ENCODE results near the gene EPAS1.
A peak's percentile ranks its signal among the peaks of the same experiment; 100 is the strongest.

Gene EPAS1

DNA sequence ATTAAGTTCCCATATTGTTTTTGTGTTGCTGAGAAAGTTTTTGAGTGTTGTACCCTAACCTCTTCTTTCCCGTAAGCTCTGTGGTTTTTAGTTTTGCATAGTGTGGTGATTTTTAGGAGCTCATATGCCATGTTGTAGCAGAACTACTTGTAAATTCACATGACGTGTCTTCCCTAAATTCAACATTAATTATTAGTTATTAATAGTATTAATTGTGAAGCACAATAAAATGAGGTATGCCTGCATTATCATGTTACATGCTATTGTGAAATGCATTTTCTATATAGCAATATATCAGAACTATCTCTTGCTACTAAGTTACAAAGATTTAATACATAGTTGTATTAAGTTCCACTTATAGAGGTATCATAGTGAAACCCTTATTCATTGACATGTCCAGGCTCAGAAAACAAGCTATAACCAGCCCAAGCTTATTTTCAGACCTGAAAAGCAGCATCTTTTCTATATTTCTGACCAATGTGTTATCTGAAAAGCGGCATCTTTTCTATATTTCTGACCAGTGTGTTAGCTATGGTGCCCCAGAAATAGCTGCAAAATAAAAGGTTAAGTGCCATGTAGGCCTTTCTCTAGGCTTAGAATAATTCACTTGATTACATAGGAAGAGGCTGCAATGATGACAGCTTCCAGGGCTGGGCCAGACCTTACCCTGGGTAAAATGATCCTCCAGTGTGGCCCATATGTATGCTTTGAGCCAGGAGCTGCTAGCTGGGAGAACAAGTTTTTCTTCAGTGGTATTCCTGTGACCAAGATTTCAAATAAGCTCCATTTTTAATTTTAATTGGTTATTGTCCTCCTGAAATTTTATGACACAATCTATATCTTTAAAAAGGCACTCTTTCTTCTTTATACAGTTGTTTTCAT, 21.6 kb downstream of the EPAS1 start:
- Mint-ChIP-seq H3K27me3 (peaks cover 22% of the 10 kb centered on the region), H3K4me1 (no peaks in the 10 kb centered on the region), H3K36me3 (no peaks in the 10 kb centered on the region), H3K9me3 (no peaks in the 10 kb centered on the region), H3K4me3 (no peak overlapping the region), H3K27ac (no peak overlapping the region)
- no peak for ATAC-seq

DNA sequence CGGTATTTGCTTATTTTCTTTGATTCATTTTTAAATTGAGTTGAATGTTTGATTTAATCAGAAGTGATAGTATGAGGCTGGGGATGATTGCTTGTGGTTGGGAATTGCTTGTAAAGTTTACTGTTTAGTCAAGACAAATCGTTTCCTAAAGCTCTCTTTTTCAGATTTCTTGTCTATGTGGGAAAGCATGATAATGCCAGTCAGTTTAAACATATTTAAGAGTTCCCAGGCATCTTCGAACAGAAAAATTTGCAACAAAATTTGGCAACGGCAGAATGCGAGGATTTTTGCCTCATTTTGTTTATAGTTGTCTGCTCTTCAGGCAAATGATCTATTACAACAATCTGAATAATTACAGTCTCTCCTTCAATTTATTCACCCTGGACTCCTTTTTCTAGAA, 22.5 kb downstream of the EPAS1 start:
- Mint-ChIP-seq H3K4me1 (no peaks in the 10 kb centered on the region), H3K27ac (no peak overlapping the region), H3K27me3 (peaks cover 23% of the 10 kb centered on the region), H3K4me3 (no peak overlapping the region), H3K36me3 (no peaks in the 10 kb centered on the region), H3K9me3 (no peaks in the 10 kb centered on the region)
- ATAC-seq = no peak

DNA sequence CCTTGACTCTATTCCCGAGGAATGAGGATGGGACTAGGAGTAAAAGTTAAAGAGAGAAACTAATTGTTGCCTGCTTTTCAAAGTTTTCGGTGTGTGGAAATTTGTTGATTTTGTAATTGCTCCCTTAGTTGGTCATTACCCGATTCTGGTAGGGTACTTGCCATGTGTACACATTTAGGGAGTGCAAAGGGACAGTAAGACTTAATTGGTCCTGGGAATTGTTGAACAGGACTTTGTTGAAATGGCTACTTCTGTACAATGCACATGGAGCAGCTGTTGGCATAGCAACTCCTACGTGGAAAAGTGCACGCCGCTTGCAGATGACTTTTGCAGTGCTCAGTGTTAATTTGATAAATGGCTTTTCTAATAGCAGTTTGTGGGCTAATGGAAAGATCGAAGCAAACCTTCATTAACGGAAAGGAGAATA, 22.9 kb downstream of the EPAS1 start:
- no peak overlapping the region for H3K27ac Mint-ChIP-seq
- ATAC-seq = no peak
- peaks cover 23% of the 10 kb centered on the region for H3K27me3 Mint-ChIP-seq
- no peak overlapping the region for H3K4me3 Mint-ChIP-seq
- no peaks in the 10 kb centered on the region for H3K36me3 Mint-ChIP-seq
- no peaks in the 10 kb centered on the region for H3K9me3 Mint-ChIP-seq
- H3K4me1 Mint-ChIP-seq = no peaks in the 10 kb centered on the region

- ATAC-seq = no peak
- H3K4me3 Mint-ChIP-seq = no peak overlapping the region
- H3K4me1 Mint-ChIP-seq = no peaks in the 10 kb centered on the region
- H3K36me3 Mint-ChIP-seq = no peaks in the 10 kb centered on the region
- H3K27me3 Mint-ChIP-seq = peaks cover 37% of the 10 kb centered on the region
- H3K27ac Mint-ChIP-seq = no peak overlapping the region
- no peaks in the 10 kb centered on the region for H3K9me3 Mint-ChIP-seq
Measured at GRCh38 chr2:46323730-46324129, 26.5 kb downstream of the EPAS1 start.

DNA sequence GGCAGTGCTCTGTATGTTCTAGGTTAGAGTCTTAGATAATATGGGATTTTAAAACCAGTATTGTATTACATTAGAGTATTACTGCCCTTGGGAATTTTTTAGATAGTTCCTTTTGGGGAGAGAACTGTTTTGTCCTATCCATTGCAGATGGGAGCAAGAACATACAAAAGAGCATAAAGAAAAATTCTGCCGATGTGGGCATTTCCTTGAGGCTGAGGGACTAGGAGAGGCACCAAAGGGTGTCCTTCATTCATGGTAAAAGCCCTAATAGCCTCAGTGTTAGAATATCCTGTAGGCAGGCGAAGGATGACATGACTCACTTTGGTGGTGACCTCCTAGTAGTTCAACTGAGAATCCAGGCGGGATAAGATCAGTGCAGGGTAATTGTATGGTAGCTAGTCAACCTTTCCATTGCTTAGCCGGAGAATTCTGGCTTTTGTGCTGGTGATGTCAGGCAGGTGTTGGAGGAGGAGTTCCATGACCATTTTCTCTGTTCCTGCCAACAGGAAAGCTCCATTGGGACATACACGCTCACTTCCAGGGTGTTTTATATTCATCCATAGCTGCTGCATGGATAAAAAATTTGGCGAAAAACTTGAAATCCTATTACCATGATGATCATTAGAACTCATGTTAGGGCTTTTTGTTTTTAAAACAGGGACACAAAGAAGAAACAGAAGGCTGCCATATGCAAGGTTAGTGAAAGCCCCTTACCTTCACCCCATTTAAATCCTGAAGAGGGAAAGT, 28.1 kb downstream of the EPAS1 start:
- Mint-ChIP-seq H3K9me3 (no peaks in the 10 kb centered on the region), H3K36me3 (no peaks in the 10 kb centered on the region), H3K4me3 (no peak overlapping the region), H3K27ac (no peak overlapping the region), H3K4me1 (no peaks in the 10 kb centered on the region), H3K27me3 (peaks cover 46% of the 10 kb centered on the region)
- no peak for ATAC-seq

- H3K9me3 Mint-ChIP-seq = no peaks in the 10 kb centered on the region
- no peak for ATAC-seq
- peaks cover 46% of the 10 kb centered on the region for H3K27me3 Mint-ChIP-seq
- H3K36me3 Mint-ChIP-seq = no peaks in the 10 kb centered on the region
- no peak overlapping the region for H3K4me3 Mint-ChIP-seq
- H3K4me1 Mint-ChIP-seq = no peaks in the 10 kb centered on the region
- H3K27ac Mint-ChIP-seq = no peak overlapping the region
Measured at GRCh38 chr2:46326231-46326980, 29.2 kb downstream of the EPAS1 start.

GRCh38 chr2:46327627-46328026, 30.4 kb downstream of the EPAS1 start:
- H3K27ac Mint-ChIP-seq = no peak overlapping the region
- no peaks in the 10 kb centered on the region for H3K9me3 Mint-ChIP-seq
- H3K36me3 Mint-ChIP-seq = no peaks in the 10 kb centered on the region
- H3K4me3 Mint-ChIP-seq = no peak overlapping the region
- no peak for ATAC-seq
- peaks cover 51% of the 10 kb centered on the region for H3K27me3 Mint-ChIP-seq
- no peaks in the 10 kb centered on the region for H3K4me1 Mint-ChIP-seq

- no peaks in the 10 kb centered on the region for H3K9me3 Mint-ChIP-seq
- no peaks in the 10 kb centered on the region for H3K36me3 Mint-ChIP-seq
- H3K27ac Mint-ChIP-seq = no peak overlapping the region
- no peaks in the 10 kb centered on the region for H3K4me1 Mint-ChIP-seq
- no peak overlapping the region for H3K4me3 Mint-ChIP-seq
- no peak for ATAC-seq
- H3K27me3 Mint-ChIP-seq = peaks cover 58% of the 10 kb centered on the region
Measured at GRCh38 chr2:46328291-46328690, 31.1 kb downstream of the EPAS1 start.

GRCh38 chr2:46328829-46329228, 31.6 kb downstream of the EPAS1 start:
- no peaks in the 10 kb centered on the region for H3K4me1 Mint-ChIP-seq
- H3K27ac Mint-ChIP-seq = no peak overlapping the region
- H3K27me3 Mint-ChIP-seq = peaks cover 62% of the 10 kb centered on the region
- H3K36me3 Mint-ChIP-seq = no peaks in the 10 kb centered on the region
- ATAC-seq = no peak
- H3K9me3 Mint-ChIP-seq = no peaks in the 10 kb centered on the region
- H3K4me3 Mint-ChIP-seq = no peak overlapping the region

- peaks cover 61% of the 10 kb centered on the region for H3K27me3 Mint-ChIP-seq
- no peak overlapping the region for H3K4me3 Mint-ChIP-seq
- no peaks in the 10 kb centered on the region for H3K9me3 Mint-ChIP-seq
- H3K36me3 Mint-ChIP-seq = no peaks in the 10 kb centered on the region
- H3K4me1 Mint-ChIP-seq = no peaks in the 10 kb centered on the region
- H3K27ac Mint-ChIP-seq = no peak overlapping the region
- no peak for ATAC-seq
Measured at GRCh38 chr2:46329340-46329739, 32.1 kb downstream of the EPAS1 start.

DNA sequence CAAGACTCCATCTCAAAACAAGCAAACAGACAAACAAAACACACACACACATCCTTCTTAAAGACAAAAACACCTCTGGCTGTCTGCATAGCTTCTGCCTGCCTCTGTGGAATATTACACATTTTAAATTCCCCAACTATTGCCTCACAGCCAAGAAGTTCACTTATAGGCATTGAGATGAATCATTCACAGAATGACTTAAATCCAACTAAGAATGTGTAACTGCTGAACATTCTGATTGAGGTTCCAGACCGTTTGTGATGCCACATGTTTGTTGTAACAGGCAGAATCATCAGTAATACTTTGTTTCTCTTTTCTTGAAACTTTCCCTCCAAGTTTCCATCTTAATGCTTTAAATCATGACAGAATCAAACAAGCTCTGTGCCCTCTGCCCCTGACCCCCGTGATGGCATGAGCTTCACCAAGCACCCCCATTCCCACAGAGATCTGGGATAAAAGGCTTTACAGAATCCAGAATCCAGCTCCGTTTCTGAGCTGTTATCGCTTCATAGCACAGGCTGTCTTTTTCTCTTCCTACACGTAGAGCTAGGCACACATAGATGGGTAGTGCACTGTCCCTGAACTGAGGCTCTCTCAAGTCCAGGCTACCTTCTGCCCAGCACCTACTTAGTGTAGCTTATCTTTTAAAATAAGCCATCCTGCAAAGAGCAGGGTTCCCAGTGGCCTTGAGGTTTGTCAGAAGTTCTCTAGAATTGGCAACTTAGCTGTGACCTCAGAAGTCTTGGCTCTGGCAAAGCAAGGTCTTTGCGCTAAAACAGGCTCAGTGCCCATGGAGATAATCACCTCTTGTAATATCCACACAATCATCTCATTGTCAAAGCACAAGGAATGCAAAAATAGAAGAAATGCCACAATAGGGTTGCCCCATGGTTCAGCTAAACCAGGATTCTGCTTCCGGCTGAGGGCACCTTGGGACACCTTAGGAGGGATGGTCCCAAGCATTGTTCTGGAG, 32.9 kb downstream of the EPAS1 start:
- Mint-ChIP-seq H3K4me1 (no peaks in the 10 kb centered on the region), H3K27ac (no peak overlapping the region)

GRCh38 chr2:46331109-46331766, 34.0 kb downstream of the EPAS1 start:
- ATAC-seq = no peak
- Mint-ChIP-seq H3K9me3 (no peaks in the 10 kb centered on the region), H3K36me3 (no peaks in the 10 kb centered on the region), H3K27ac (no peak overlapping the region), H3K4me1 (no peaks in the 10 kb centered on the region), H3K4me3 (no peak overlapping the region), H3K27me3 (peaks cover 56% of the 10 kb centered on the region)

More for the DNA sequence above, 32.9 kb downstream of the EPAS1 start:
- no peaks in the 10 kb centered on the region for H3K36me3 Mint-ChIP-seq
- H3K27me3 Mint-ChIP-seq = peaks cover 58% of the 10 kb centered on the region
- no peaks in the 10 kb centered on the region for H3K9me3 Mint-ChIP-seq
- H3K4me3 Mint-ChIP-seq = no peak overlapping the region
- ATAC-seq = peak; percentile 19

DNA sequence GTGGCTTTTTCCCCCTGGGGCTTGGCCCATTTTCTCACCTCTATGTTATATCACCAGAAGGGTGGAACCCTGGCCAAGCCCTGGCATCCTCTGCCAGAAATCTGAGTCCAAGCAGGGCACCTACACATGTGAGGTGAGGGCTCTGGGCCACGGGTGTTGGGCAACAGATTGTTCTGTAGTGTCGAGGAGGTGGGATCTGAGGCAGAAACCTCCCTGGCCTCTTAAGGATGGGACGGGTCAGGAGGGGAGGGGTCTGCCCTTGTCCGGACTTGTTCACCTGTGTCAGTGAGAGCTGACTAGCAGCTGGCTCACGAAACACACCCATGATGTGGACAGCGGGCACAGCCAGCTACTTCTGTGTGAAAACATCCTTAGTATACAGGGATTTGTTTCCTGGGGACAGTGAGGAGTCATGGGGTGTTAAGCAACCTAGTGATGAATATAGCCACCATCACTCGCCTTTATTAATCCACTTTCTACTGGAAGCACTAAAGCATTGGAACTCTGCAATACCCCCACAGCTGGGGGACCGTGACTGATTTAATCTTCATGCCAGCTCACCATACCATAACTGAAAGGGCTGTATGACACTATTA, 35.6 kb downstream of the EPAS1 start:
- H3K36me3 Mint-ChIP-seq = no peaks in the 10 kb centered on the region
- H3K9me3 Mint-ChIP-seq = no peaks in the 10 kb centered on the region
- H3K27me3 Mint-ChIP-seq = peaks cover 49% of the 10 kb centered on the region
- no peak for ATAC-seq
- H3K27ac Mint-ChIP-seq = no peak overlapping the region
- no peak overlapping the region for H3K4me3 Mint-ChIP-seq
- no peaks in the 10 kb centered on the region for H3K4me1 Mint-ChIP-seq

GRCh38 chr2:46333912-46334311, 36.7 kb downstream of the EPAS1 start:
- peaks cover 49% of the 10 kb centered on the region for H3K27me3 Mint-ChIP-seq
- no peak for ATAC-seq
- no peak overlapping the region for H3K27ac Mint-ChIP-seq
- no peaks in the 10 kb centered on the region for H3K4me1 Mint-ChIP-seq
- H3K36me3 Mint-ChIP-seq = no peaks in the 10 kb centered on the region
- H3K4me3 Mint-ChIP-seq = no peak overlapping the region
- H3K9me3 Mint-ChIP-seq = no peaks in the 10 kb centered on the region
